ENCODE measurements around the gene GRHL3.

GRCh38 chr1:24301785-24302175 lies 17.4 kb upstream of the GRHL3 start:
- TF ChIP-seq GATA2 (IDR thresholded peaks at IDR 0.05; ENCODE audit: insufficient read depth, insufficient read length, low read depth, low read length) = no peak
- no peak for TF ChIP-seq POLR2A (IDR thresholded peaks at IDR 0.05; ENCODE audit: low read depth, low read length)
- TF ChIP-seq CTCF (IDR thresholded peaks at IDR 0.05; ENCODE audit: extremely low read depth in 1 of 2, insufficient read depth in 1 of 2, low read depth in 1 of 2, low read length in 2 of 2) = no peak
- TF ChIP-seq MAX (IDR thresholded peaks at IDR 0.05; ENCODE audit: insufficient read depth, insufficient read length) = no peak
- TF ChIP-seq EZH2 (IDR thresholded peaks at IDR 0.05; ENCODE audit: borderline replicate concordance, low read depth, low read length, severe bottlenecking) = no peak
